Spleen (tissue), 11 donors: Measurements from ENCODE around the gene IL15. TPM values are rescaled to one million over a fixed set of nuclear protein-coding genes. Genes with fewer than 3 reads are reported as not detected.
"Not testable (repeated sequence)": the region's sequence is repeated elsewhere in the genome, so short reads cannot be mapped to it uniquely, and the experiment has no call there.

Source experiments
- DNase-seq: peaks from one replicate; pipeline ENCODE4 v3.0.0-alpha.2; 2020
- H3K27ac ChIP-seq, 8 donors: fragments of 200-600 bp; sonication (generic) in 7 of 8; 1 replicate in 4 of 8; 2 replicates in 4 of 8; pipeline versions ENCODE4 v1.5.0 to v1.8.0; 2016 to 2021; ENCODE audit warnings: inconsistent platforms in 4 of 8, mild to moderate bottlenecking in 4 of 8, moderate library complexity in 1 of 8
- H3K27me3 ChIP-seq, 7 donors: fragments of 200-600 bp; sonication (generic) in 6 of 7; replicated peaks in 1 of 7; 1 replicate in 4 of 7; 2 replicates in 3 of 7; pipeline versions ENCODE4 v1.5.0 to v1.8.0; 2016 to 2021; ENCODE audit warnings: inconsistent platforms in 3 of 7, mild to moderate bottlenecking in 1 of 7
- H3K36me3 ChIP-seq, 6 donors: fragments of 200-600 bp; sonication (generic) in 5 of 6; 1 replicate in 4 of 6; 2 replicates in 2 of 6; pipeline versions ENCODE4 v1.5.0 to v1.8.0; 2016 to 2021; ENCODE audit warnings: inconsistent platforms in 2 of 6
- H3K4me1 ChIP-seq, 6 donors: fragments of 200-600 bp; sonication (generic) in 5 of 6; 1 replicate in 3 of 6; 2 replicates in 3 of 6; pipeline versions ENCODE4 v1.5.0 to v1.8.0; 2016 to 2021; ENCODE audit warnings: inconsistent platforms in 3 of 6
- H3K4me3 ChIP-seq, 8 donors: fragments of 200-600 bp; sonication (generic) in 7 of 8; 1 replicate in 4 of 8; 2 replicates in 4 of 8; pipeline versions ENCODE4 v1.5.0 to v1.8.0; 2016 to 2021; ENCODE audit warnings: inconsistent platforms in 4 of 8, mild to moderate bottlenecking in 4 of 8, moderate library complexity in 2 of 8
- H3K9me3 ChIP-seq, 8 donors: fragments of 200-600 bp; sonication (generic) in 7 of 8; 1 replicate in 4 of 8; 2 replicates in 4 of 8; pipeline versions ENCODE4 v1.5.0 to v1.8.0; 2016 to 2021; ENCODE audit warnings: inconsistent platforms in 4 of 8
- POLR2A ChIP-seq, 3 donors: fragments of 450-650 bp; IDR thresholded peaks; one replicate each; pipeline ENCODE4 v1.5.1; 2017; ENCODE audit warnings: antibody characterized with exemption in 3 of 3, mild to moderate bottlenecking in 1 of 3
- POLR2AphosphoS5 ChIP-seq, 3 donors: sonication (generic); formaldehyde crosslinking; IDR thresholded peaks; one replicate each; pipeline ENCODE4 v1.5.1; 2017; ENCODE audit warnings: antibody characterized with exemption in 3 of 3
- WGBS, 5 donors: extraction: QIAGEN DNeasy Blood & Tissue Kit in 3 of 5; methylation state at CpG; one replicate each; pipeline versions ENCODE4 v1.1.5 to v1.1.7; 2013 to 2018; 5-methylcytosine and 5-hydroxymethylcytosine counted together
- intact Hi-C: fragments of 100-400 bp; cut with DNase I; formaldehyde crosslinking; loops from one replicate; pipeline ENCODE4 v1.15.0; 2023; ENCODE audit warnings: low total_unique reads
- polyA plus RNA-seq, 3 donors: library from polyadenylated mRNA; stranded (reverse); fragments of 200-250 nt; gene quantifications; one replicate each; pipeline ENCODE4 v1.2.1, GENCODE V29; 2013
- total RNA-seq, 7 donors: library from RNA; depleted of rRNA in 3 of 7; stranded (reverse); fragments of >200 nt in 3 of 7; fragmentation: NEBNext Ultra II Directional in 4 of 7; extraction: Animal tissue kit (Norgen Biotek cat#: 25700) in 4 of 7; gene quantifications; one replicate each; pipeline versions ENCODE4 v1.1.0 to v1.2.1, GENCODE V29; 2016 to 2021
- TF ChIP-seq, protein P1 (sequence below), 11 experiments: fragments of 200-600 bp in 7 of 11; fragments of 450-650 bp in 4 of 11; sonication (generic) in 4 of 11; IDR thresholded peaks in 8 of 11; conservative IDR thresholded peaks in 3 of 11; 1 replicate in 7 of 11; 2 replicates in 4 of 11; pipeline versions ENCODE4 v1.4.0 to v1.8.0; 2016 to 2021; ENCODE audit warnings: antibody characterized with exemption in 11 of 11, inconsistent platforms in 4 of 11, mild to moderate bottlenecking in 1 of 11
- donor health status: healthy with polysubstance abuse.
- donor health status: DM: no; HTN: no; CAD: no; lungs with moderate emphysema.
- donor health status: DM: no; HTN: no; CAD: no.
- donor health status: Bipolar disorder and iron deficiency.
- donor health status: healthy.
- donor health status: DM: no; HTN: no; CAD: no.
- donor health status: DM: yes; HTN: yes; CAD: no.

Gene IL15
- total and polyA plus RNA-seq, 10 donors = 15.9 to 37.0 (median 21.1) TPM

GRCh38 chr4:141686879-141687278 is 50.5 kb downstream of the IL15 start:
- Histone ChIP-seq H3K27ac (peak overlapping the region in 2 of 8 donors; percentile 16 to 22), H3K27me3 (no peaks in the 10 kb centered on the region), H3K4me1 (peaks cover 0 to 15% (median 11%) of the 10 kb centered on the region in 6 donors), H3K9me3 (no peaks in the 10 kb centered on the region), H3K36me3 (peaks cover 0 to 23% (median 10%) of the 10 kb centered on the region in 6 donors), H3K4me3 (no peak overlapping the region)
- no peak for DNase-seq
- intact Hi-C loops = no loop called here
- TF ChIP-seq, protein P1, sequence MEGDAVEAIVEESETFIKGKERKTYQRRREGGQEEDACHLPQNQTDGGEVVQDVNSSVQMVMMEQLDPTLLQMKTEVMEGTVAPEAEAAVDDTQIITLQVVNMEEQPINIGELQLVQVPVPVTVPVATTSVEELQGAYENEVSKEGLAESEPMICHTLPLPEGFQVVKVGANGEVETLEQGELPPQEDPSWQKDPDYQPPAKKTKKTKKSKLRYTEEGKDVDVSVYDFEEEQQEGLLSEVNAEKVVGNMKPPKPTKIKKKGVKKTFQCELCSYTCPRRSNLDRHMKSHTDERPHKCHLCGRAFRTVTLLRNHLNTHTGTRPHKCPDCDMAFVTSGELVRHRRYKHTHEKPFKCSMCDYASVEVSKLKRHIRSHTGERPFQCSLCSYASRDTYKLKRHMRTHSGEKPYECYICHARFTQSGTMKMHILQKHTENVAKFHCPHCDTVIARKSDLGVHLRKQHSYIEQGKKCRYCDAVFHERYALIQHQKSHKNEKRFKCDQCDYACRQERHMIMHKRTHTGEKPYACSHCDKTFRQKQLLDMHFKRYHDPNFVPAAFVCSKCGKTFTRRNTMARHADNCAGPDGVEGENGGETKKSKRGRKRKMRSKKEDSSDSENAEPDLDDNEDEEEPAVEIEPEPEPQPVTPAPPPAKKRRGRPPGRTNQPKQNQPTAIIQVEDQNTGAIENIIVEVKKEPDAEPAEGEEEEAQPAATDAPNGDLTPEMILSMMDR (IDR thresholded peaks at IDR 0.05 in 8 of 11, conservative IDR thresholded peaks at IDR 0.05 in 3 of 11) = no peak
- no peak for TF ChIP-seq POLR2A (IDR thresholded peaks at IDR 0.05)
- no peak for TF ChIP-seq POLR2AphosphoS5 (IDR thresholded peaks at IDR 0.05)

- DNase-seq = peak; percentile 58
- H3K27me3 ChIP-seq, H3K9me3 ChIP-seq, H3K27ac ChIP-seq, intact Hi-C loops, H3K4me3 ChIP-seq: not testable (repeated sequence)
- peak in 1 of 3 donors; percentile 17 for TF ChIP-seq POLR2AphosphoS5 (IDR thresholded peaks at IDR 0.05)
- H3K4me1 ChIP-seq = peaks cover 0 to 15% (median 11%) of the 10 kb centered on the region in 6 donors
- 93 to 97% (median 95%) methylated on average over 11 to 29 of the region's 29 CpGs for WGBS, 5 donors
- peaks cover 0 to 27% (median 10%) of the 10 kb centered on the region in 6 donors for H3K36me3 ChIP-seq
Measured at GRCh38 chr4:141689726-141690296, 53.4 kb downstream of the IL15 start.

DNA sequence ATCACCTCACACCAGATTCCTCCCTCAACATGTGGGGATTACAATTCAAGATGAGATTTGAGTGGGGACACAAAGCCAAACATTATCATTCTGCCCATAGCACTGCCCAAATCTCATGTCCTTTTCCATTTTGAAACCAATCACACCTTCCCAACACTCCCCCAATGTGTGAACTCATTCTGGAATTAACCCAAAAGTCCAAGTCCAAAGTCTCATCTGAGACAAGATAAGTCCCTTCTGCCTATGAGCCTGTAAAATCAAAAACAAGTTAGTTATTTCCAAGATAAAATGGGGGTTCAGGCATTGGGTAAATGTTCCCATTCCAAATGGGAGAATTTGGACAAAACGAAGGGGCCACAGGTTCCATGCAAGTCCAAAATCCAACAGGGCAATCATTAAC is 54.9 kb downstream of the IL15 start:
- DNase-seq, H3K27ac ChIP-seq, intact Hi-C loops, H3K9me3 ChIP-seq, H3K27me3 ChIP-seq, H3K4me3 ChIP-seq: not testable (repeated sequence)
- peaks cover 0 to 13% (median 11%) of the 10 kb centered on the region in 6 donors for H3K4me1 ChIP-seq
- 71 to 94% (median 85%) methylated on average over 1 of the region's 1 CpG for WGBS, 5 donors
- H3K36me3 ChIP-seq = peaks cover 0 to 27% (median 10%) of the 10 kb centered on the region in 6 donors

GRCh38 chr4:141692081-141692480 is 55.7 kb downstream of the IL15 start:
- Histone ChIP-seq H3K9me3 (no peaks in the 10 kb centered on the region), H3K36me3 (peaks cover 0 to 27% (median 10%) of the 10 kb centered on the region in 6 donors), H3K4me3 (no peak overlapping the region), H3K27me3 (no peaks in the 10 kb centered on the region), H3K27ac (no peak overlapping the region), H3K4me1 (peaks cover 0 to 6% (median 4%) of the 10 kb centered on the region in 6 donors)
- WGBS, 5 donors = 54 to 89% (median 75%) methylated on average over 2 of the region's 2 CpGs
- DNase-seq = no peak
- no peak for TF ChIP-seq POLR2AphosphoS5 (IDR thresholded peaks at IDR 0.05)
- TF ChIP-seq POLR2A (IDR thresholded peaks at IDR 0.05) = no peak
- TF ChIP-seq, protein P1 (IDR thresholded peaks at IDR 0.05 in 8 of 11, conservative IDR thresholded peaks at IDR 0.05 in 3 of 11) = no peak
- intact Hi-C loops = no loop called here

GRCh38 chr4:141697116-141697515 is 60.7 kb downstream of the IL15 start:
- H3K27me3 ChIP-seq = no peaks in the 10 kb centered on the region
- no peak overlapping the region for H3K27ac ChIP-seq
- peaks cover 0 to 4% (median 0%) of the 10 kb centered on the region in 6 donors for H3K36me3 ChIP-seq
- no peak overlapping the region for H3K4me3 ChIP-seq
- 89 to 98% (median 96%) methylated on average over 2 of the region's 2 CpGs for WGBS, 5 donors
- H3K9me3 ChIP-seq = peaks cover 0 to 6% (median 0%) of the 10 kb centered on the region in 8 donors
- H3K4me1 ChIP-seq = no peaks in the 10 kb centered on the region
- DNase-seq = no peak
- intact Hi-C loops = no loop called here
- TF ChIP-seq POLR2AphosphoS5 (IDR thresholded peaks at IDR 0.05) = no peak
- TF ChIP-seq, protein P1 (IDR thresholded peaks at IDR 0.05 in 8 of 11, conservative IDR thresholded peaks at IDR 0.05 in 3 of 11) = no peak
- no peak for TF ChIP-seq POLR2A (IDR thresholded peaks at IDR 0.05)
